Large intestine (tissue), 3 donors: Measurements from ENCODE around the gene CEP120. TPM values are rescaled to one million over a fixed set of nuclear protein-coding genes. Genes with fewer than 3 reads are reported as not detected.

ENCODE experiments used
- DNase-seq, 2 donors: peaks; one replicate each; pipeline versions ENCODE4 v3.0.0 to v3.0.0-alpha.2; 2013
- H3K27ac ChIP-seq: one replicate; pipeline ENCODE4 v1.5.1; 2013; ENCODE audit warnings: low read length
- H3K27me3 ChIP-seq: 2 replicates; pipeline ENCODE4 v1.6.1; 2013; ENCODE audit warnings: low read length; ENCODE audit not compliant: control insufficient read depth, insufficient read depth
- H3K36me3 ChIP-seq: 2 replicates; pipeline ENCODE4 v1.6.1; 2013; ENCODE audit warnings: low read length; ENCODE audit not compliant: control insufficient read depth, insufficient read depth
- H3K4me1 ChIP-seq: one replicate; pipeline ENCODE4 v1.6.1; 2013; ENCODE audit warnings: low read length; ENCODE audit not compliant: control insufficient read depth, insufficient read depth
- H3K4me3 ChIP-seq: one replicate; pipeline ENCODE4 v1.5.1; 2013; ENCODE audit warnings: low read length
- H3K9me3 ChIP-seq: one replicate; pipeline ENCODE4 v1.6.1; 2013; ENCODE audit warnings: mild to moderate bottlenecking, low read depth, low read length, moderate library complexity; ENCODE audit not compliant: control insufficient read depth
- WGBS: methylation state at CpG from one replicate; pipeline ENCODE4 v1.1.5; 2013; ENCODE audit warnings: low lambda C conversion rate; ENCODE audit not compliant: insufficient coverage; 5-methylcytosine and 5-hydroxymethylcytosine counted together
- polyA plus RNA-seq: library from polyadenylated mRNA; unstranded; fragments of 120-200 nt; gene quantifications from one replicate; pipeline ENCODE4 v1.2.1, GENCODE V29; 2013

Gene CEP120
- polyA plus RNA-seq, 1 donor, result 12.2 TPM

GRCh38 chr5:123364441-123365155, 58.6 kb downstream of the CEP120 start:
- no peak for DNase-seq
- Histone ChIP-seq H3K27ac (no peak overlapping the region), H3K9me3 (no peaks in the 10 kb centered on the region), H3K27me3 (no peaks in the 10 kb centered on the region), H3K36me3 (no peaks in the 10 kb centered on the region), H3K4me3 (no peak overlapping the region), H3K4me1 (no peaks in the 10 kb centered on the region)
- 82% methylated on average over 2 of the region's 2 CpGs for WGBS

GRCh38 chr5:123360910-123361309, 62.3 kb downstream of the CEP120 start:
- Histone ChIP-seq H3K4me3 (no peak overlapping the region), H3K36me3 (no peaks in the 10 kb centered on the region), H3K9me3 (no peaks in the 10 kb centered on the region), H3K4me1 (peaks cover 3% of the 10 kb centered on the region), H3K27me3 (no peaks in the 10 kb centered on the region), H3K27ac (no peak overlapping the region)
- no peak for DNase-seq

GRCh38 chr5:123360201-123360571, 63.0 kb downstream of the CEP120 start:
- no peak overlapping the region for H3K4me3 ChIP-seq
- DNase-seq, result no peak
- no peaks in the 10 kb centered on the region for H3K36me3 ChIP-seq
- no peak overlapping the region for H3K27ac ChIP-seq
- no peaks in the 10 kb centered on the region for H3K9me3 ChIP-seq
- peaks cover 3% of the 10 kb centered on the region for H3K4me1 ChIP-seq
- no peaks in the 10 kb centered on the region for H3K27me3 ChIP-seq

GRCh38 chr5:123359454-123360200, 63.6 kb downstream of the CEP120 start:
- Histone ChIP-seq H3K4me3 (no peak overlapping the region), H3K4me1 (peaks cover 3% of the 10 kb centered on the region), H3K27ac (no peak overlapping the region), H3K9me3 (no peaks in the 10 kb centered on the region), H3K36me3 (no peaks in the 10 kb centered on the region), H3K27me3 (no peaks in the 10 kb centered on the region)
- WGBS, result 43% methylated on average over 2 of the region's 5 CpGs
- DNase-seq, result no peak

GRCh38 chr5:123358751-123359150, 64.5 kb downstream of the CEP120 start:
- no peak overlapping the region for H3K27ac ChIP-seq
- H3K9me3 ChIP-seq, result no peaks in the 10 kb centered on the region
- peak in 1 of 2 donors; percentile 26 for DNase-seq
- no CpG with 5 or more reads among the region's 1 CpG for WGBS
- H3K4me1 ChIP-seq, result peaks cover 3% of the 10 kb centered on the region
- H3K4me3 ChIP-seq, result no peak overlapping the region
- no peaks in the 10 kb centered on the region for H3K27me3 ChIP-seq
- H3K36me3 ChIP-seq, result no peaks in the 10 kb centered on the region

GRCh38 chr5:123358304-123358703, 64.9 kb downstream of the CEP120 start:
- no peaks in the 10 kb centered on the region for H3K9me3 ChIP-seq
- H3K4me1 ChIP-seq, result peaks cover 3% of the 10 kb centered on the region
- no peak overlapping the region for H3K27ac ChIP-seq
- H3K36me3 ChIP-seq, result no peaks in the 10 kb centered on the region
- no peaks in the 10 kb centered on the region for H3K27me3 ChIP-seq
- 0% methylated on average over 1 of the region's 1 CpG for WGBS
- no peak overlapping the region for H3K4me3 ChIP-seq
- DNase-seq, result no peak

- no peak for DNase-seq
- no peaks in the 10 kb centered on the region for H3K4me1 ChIP-seq
- WGBS, result 100% methylated on average over 1 of the region's 2 CpGs
- H3K9me3 ChIP-seq, result no peaks in the 10 kb centered on the region
- H3K4me3 ChIP-seq, result no peak overlapping the region
- H3K27me3 ChIP-seq, result no peaks in the 10 kb centered on the region
- peaks cover 6% of the 10 kb centered on the region for H3K36me3 ChIP-seq
- H3K27ac ChIP-seq, result no peak overlapping the region
These were observed 71.4 kb downstream of the CEP120 start for GRCh38 chr5:123351820-123352219.

GRCh38 chr5:123351240-123351639, 72.0 kb downstream of the CEP120 start:
- no CpG with 5 or more reads among the region's 1 CpG for WGBS

GRCh38 chr5:123350742-123351141, 72.5 kb downstream of the CEP120 start:
- Histone ChIP-seq H3K36me3 (peaks cover 9% of the 10 kb centered on the region), H3K9me3 (no peaks in the 10 kb centered on the region), H3K27ac (no peak overlapping the region), H3K27me3 (no peaks in the 10 kb centered on the region), H3K4me3 (no peak overlapping the region), H3K4me1 (no peaks in the 10 kb centered on the region)
- WGBS, result no CpG with 5 or more reads among the region's 1 CpG
- no peak for DNase-seq

More at GRCh38 chr5:123351240-123351639, 72.0 kb downstream of the CEP120 start:
- no peaks in the 10 kb centered on the region for H3K27me3 ChIP-seq
- no peak overlapping the region for H3K27ac ChIP-seq
- no peaks in the 10 kb centered on the region for H3K4me1 ChIP-seq
- DNase-seq, result no peak
- H3K4me3 ChIP-seq, result no peak overlapping the region
- peaks cover 9% of the 10 kb centered on the region for H3K36me3 ChIP-seq
- H3K9me3 ChIP-seq, result no peaks in the 10 kb centered on the region

- Histone ChIP-seq H3K4me1 (no peaks in the 10 kb centered on the region), H3K4me3 (no peak overlapping the region), H3K36me3 (peaks cover 9% of the 10 kb centered on the region), H3K27ac (no peak overlapping the region), H3K27me3 (no peaks in the 10 kb centered on the region), H3K9me3 (no peaks in the 10 kb centered on the region)
- peak in 1 of 2 donors; percentile 10 for DNase-seq
- 76% methylated on average over 2 of the region's 4 CpGs for WGBS
These were observed 78.3 kb downstream of the CEP120 start for GRCh38 chr5:123344816-123345426.
